ENCODE data around the gene SPATA6L. TPM values are rescaled to one million over a fixed set of nuclear protein-coding genes. Genes with fewer than 3 reads are reported as not detected.

The SPATA6L gene
- 1 to 10 TPM; 1.3 to 3.5 (median 2.3) TPM for total RNA-seq

GRCh38 chr9:4666042-4666699, at the start of gene SPATA6L:
TSS of gene SPATA6L (minus strand) at chr9:4666480. CDS start at chr9:4666250, 230 bp downstream.
- peak; percentile 56 to 94 for DNase-seq (ENCODE audit: low spot score in 2 of 2)
- intact Hi-C loops (cut with DNase I; ENCODE audit: low total_unique reads): no loop called here
- TF ChIP-seq CTCF (IDR thresholded peaks at IDR 0.05): no peak
- TF ChIP-seq POLR2A (IDR thresholded peaks at IDR 0.05): no peak
- 2% methylated on average over 36 of the region's 36 CpGs for WGBS, 2 donors
- H3K4me3 ChIP-seq (ENCODE audit: low read depth, poor library complexity, severe bottlenecking): peak within 1 kb of the TSS; percentile 20

GRCh38 chr9:4714266-4715016, 48.2 kb upstream of the SPATA6L start:
- 77 to 80% methylated on average over 9 of the region's 9 CpGs for WGBS, 2 donors

GRCh38 chr9:4713849-4714248, 47.6 kb upstream of the SPATA6L start:
- TF ChIP-seq POLR2A (IDR thresholded peaks at IDR 0.05): no peak
- no peak for TF ChIP-seq CTCF (IDR thresholded peaks at IDR 0.05)
- intact Hi-C loops (cut with DNase I; ENCODE audit: low total_unique reads): no loop called here
- no peak overlapping the region for H3K4me3 ChIP-seq (ENCODE audit: low read depth, poor library complexity, severe bottlenecking)
- WGBS, 2 donors: 63 to 64% methylated on average over 7 of the region's 7 CpGs
- no peak for DNase-seq (ENCODE audit: low spot score in 2 of 2)

More at GRCh38 chr9:4714266-4715016, 48.2 kb upstream of the SPATA6L start:
- intact Hi-C loops (cut with DNase I; ENCODE audit: low total_unique reads): no loop called here
- H3K4me3 ChIP-seq (ENCODE audit: low read depth, poor library complexity, severe bottlenecking): no peak overlapping the region
- no peak for DNase-seq (ENCODE audit: low spot score in 2 of 2)
- TF ChIP-seq POLR2A (IDR thresholded peaks at IDR 0.05) (no peak), CTCF (IDR thresholded peaks at IDR 0.05) (no peak)

GRCh38 chr9:4709380-4709779, 43.1 kb upstream of the SPATA6L start:
- intact Hi-C loops (cut with DNase I; ENCODE audit: low total_unique reads): no loop called here
- TF ChIP-seq CTCF (IDR thresholded peaks at IDR 0.05): no peak
- no peak for TF ChIP-seq POLR2A (IDR thresholded peaks at IDR 0.05)
- no peak for DNase-seq (ENCODE audit: low spot score in 2 of 2)
- no peak overlapping the region for H3K4me3 ChIP-seq (ENCODE audit: low read depth, poor library complexity, severe bottlenecking)

GRCh38 chr9:4706971-4707622, 40.8 kb upstream of the SPATA6L start:
- TF ChIP-seq CTCF (IDR thresholded peaks at IDR 0.05) (no peak), POLR2A (IDR thresholded peaks at IDR 0.05) (no peak)
- no peak for DNase-seq (ENCODE audit: low spot score in 2 of 2)
- no peak overlapping the region for H3K4me3 ChIP-seq (ENCODE audit: low read depth, poor library complexity, severe bottlenecking)
- intact Hi-C loops (cut with DNase I; ENCODE audit: low total_unique reads): no loop called here
- 60 to 74% methylated on average over 4 of the region's 4 CpGs for WGBS, 2 donors

All from lower leg skin (tissue), 4 donors.